CD4-positive, alpha-beta T cell treated with Interleukin-6 at 100 ng/mL for 8 hours (primary cell): ENCODE measurements around the gene EMX1.
A peak's percentile ranks its signal among the peaks of the same experiment; 100 is the strongest.
"Not testable (repeated sequence)": the region's sequence is repeated elsewhere in the genome, so short reads cannot be mapped to it uniquely, and the experiment has no call there.

Experiments used
- DNase-seq: peaks from one replicate; pipeline ENCODE4 v3.0.0-alpha.2; 2020; ENCODE audit warnings: mixed read lengths, low spot score

Gene EMX1

GRCh38 chr2:72900191-72900825, 17.0 kb upstream of the EMX1 start:
- DNase-seq: no peak

DNA sequence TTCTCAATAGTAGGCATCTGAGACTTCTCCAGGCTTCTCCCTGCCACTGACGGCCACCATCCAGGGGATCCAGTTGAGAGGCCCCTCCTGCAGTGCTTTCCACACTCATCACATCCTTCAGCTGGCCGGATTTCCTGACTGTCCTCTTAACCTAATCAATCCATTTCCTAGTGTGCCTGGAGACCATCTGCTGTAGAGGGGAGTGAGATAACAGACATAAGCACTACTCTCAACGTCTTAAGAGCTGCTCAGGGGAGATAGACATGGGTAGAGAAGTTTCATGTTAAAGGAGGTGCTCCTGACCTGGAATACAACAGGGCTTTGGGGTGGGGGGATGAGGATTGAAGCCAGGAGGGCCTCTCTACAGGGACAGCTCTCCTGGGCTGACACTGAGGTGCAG, 15.9 kb upstream of the EMX1 start:
- no peak for DNase-seq

DNA sequence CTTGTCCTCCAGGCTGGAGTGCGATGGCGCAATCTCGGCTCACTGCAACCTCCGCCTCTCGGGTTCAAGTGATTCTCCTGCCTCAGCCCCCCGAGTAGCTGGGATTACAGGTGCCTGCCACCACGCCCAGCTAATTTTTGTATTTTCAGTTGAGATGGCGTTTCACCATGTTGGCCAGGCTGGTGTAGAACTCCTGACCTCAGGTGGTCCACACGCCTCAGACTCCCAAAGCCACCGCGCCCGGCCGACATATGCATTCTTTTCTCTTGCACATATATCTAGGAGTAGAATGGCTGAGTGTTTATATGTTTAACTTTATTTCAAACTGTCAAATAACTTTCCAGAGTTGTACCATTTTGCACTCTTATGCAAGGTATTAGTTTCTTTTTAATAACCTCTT, 9.9 kb upstream of the EMX1 start:
- not testable (repeated sequence) for DNase-seq

- DNase-seq: no peak
Measured at GRCh38 chr2:72908741-72909140, 8.6 kb upstream of the EMX1 start.

GRCh38 chr2:72911256-72911655, 6.1 kb upstream of the EMX1 start:
- no peak for DNase-seq

DNA sequence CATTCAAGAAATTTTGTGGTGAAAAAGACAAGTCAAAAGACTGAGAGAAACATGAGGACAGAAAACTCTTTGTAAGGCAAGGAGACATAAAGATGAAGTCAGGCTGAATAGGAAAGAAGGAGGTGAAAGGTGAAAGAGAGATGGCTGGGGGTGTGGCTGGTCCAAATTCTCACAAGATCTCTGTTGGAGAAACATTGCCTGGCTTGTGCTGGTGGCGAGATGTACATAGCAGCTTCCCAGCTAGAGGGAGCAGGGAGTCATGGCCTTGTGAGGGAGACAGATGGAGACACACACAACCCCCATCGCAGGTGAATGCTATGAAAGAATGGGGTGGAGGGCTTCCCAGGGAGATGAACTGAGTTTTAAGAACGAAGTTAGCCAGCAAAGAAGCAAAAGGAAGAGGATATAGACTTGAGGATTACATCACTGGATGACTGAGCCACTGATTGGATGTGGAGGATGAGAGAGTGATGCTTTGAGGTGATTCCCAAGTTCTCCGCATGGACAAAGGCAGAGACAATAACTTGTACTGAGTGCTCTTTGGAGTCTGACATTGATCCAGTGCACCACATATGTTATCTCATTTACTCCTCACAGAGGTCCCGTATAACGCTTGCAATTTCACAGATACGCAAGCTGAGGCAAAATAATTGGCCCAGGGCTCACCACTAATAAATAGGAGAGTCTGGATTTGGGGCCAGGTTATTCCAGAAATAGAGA, 3.7 kb upstream of the EMX1 start:
- DNase-seq: no peak

DNA sequence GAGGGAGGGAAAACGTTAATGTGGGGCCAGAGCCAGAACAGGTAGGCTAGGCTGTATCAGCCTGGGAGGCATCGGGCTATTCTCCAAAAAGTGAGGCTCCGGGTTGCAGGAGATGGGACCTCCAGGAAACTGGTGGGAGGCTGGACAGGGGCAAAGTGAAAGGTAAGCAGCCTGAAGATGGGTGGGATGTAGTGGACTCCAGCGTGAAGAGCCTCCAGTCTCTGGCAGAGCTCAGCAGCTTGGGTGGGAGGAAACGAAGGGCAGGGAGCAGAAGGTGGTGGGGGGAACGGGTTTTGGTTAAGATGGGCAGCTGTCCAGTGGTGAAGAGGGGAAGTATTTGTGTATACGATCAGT, 3.1 kb upstream of the EMX1 start:
- no peak for DNase-seq

- no peak for DNase-seq
Measured at GRCh38 chr2:72914589-72915319, 2.6 kb upstream of the EMX1 start.

GRCh38 chr2:72915320-72915906, 1.9 kb upstream of the EMX1 start:
- DNase-seq: no peak

DNA sequence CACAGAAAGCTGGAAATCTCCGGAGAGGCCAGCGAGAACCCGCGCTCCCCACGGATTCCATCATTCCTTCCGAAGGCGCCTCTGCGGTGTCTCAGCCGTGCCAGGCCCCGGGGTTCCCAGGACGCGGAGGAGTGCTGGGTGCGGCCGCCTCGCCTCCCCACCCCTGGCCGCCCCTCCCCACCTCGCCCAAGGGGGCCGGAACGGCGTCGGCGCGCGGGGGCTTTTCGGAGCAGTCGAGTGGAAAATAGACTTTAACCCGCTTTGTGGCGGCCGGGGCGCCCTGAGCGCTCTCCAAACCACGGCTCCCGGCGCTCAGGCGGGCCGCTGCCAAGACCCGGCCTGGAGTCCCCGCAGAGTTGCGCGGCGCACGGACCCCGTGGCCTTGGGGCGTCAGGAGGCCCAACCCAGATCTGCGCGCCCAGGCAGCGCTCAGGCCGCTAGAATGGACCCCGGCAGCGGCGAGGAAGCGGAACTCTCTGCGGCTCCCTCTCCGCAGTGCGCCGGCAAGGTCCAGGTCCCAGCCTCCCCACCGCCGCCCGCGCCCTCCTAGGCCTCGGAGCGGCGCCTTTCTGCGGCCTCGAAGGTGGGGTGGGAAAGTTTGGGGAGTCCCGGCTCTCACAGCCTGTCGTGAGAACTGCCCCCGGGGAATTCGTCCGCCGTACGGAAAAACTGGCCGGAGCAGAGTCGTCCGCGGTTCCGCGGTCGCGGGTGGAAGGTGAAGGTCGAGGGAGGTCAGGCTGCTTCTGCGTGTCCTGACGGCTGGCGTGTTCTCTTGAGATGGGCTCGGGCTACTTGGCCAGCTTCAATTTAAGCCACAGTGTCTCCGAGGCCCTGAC, 1.2 kb upstream of the EMX1 start:
- DNase-seq: peak; percentile 11

DNA sequence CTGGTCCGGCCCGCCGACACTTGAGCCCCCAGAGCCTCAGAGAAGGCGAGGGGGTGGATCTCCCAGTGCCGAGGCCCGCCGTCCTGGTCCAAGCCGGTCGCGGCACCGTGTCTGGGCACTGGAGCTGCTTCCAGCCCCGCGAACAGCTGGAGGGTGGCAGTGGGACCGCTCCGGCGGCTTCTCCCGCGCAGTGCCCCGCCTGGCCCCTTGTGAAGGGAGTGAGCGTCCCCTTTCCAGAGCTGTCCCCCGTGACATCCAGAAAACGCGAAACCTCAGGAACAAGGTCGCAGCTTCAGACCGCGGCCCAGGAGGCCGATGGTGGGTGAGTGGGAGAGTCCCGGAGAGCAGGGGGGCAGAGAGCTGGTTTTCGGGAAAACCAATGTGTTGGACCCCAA, 579 bp upstream of the EMX1 start:
- no peak for DNase-seq

DNA sequence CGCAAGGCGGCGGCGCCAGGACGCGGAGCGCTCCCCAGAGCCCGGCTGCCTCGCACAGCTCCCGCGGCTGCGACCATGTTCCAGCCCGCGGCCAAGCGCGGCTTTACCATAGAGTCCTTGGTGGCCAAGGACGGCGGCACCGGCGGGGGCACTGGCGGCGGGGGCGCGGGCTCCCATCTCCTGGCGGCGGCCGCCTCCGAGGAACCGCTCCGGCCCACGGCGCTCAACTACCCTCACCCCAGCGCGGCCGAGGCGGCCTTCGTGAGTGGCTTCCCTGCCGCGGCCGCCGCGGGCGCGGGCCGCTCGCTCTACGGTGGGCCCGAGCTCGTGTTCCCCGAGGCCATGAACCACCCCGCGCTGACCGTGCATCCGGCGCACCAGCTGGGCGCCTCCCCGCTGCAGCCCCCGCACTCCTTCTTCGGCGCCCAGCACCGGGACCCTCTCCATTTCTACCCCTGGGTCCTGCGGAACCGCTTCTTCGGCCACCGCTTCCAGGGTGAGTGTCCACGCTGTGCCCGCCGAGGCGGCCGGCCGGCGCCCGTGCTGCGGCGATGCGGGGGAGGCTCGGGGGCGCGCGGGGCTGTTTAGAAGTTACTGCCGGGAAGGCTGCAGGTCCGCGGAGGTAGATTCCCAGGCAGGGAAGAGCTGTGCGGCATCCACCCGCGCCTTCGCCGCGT, 696 bp downstream of the EMX1 start:
- DNase-seq: no peak

- DNase-seq: no peak
Measured at GRCh38 chr2:72919414-72920317, 2.3 kb downstream of the EMX1 start.

- DNase-seq: no peak
Measured at GRCh38 chr2:72920318-72921087, 3.2 kb downstream of the EMX1 start.

GRCh38 chr2:72921088-72921851, 4.0 kb downstream of the EMX1 start:
- no peak for DNase-seq

GRCh38 chr2:72921853-72922252, 4.5 kb downstream of the EMX1 start:
- DNase-seq: no peak

GRCh38 chr2:72923833-72924352, 6.6 kb downstream of the EMX1 start:
- no peak for DNase-seq

GRCh38 chr2:72924353-72925240, 7.3 kb downstream of the EMX1 start:
- no peak for DNase-seq
